Medulla oblongata (tissue), 1 donor: ENCODE measurements around the gene ZNF81.
"Not testable (repeated sequence)": the region's sequence is repeated elsewhere in the genome, so short reads cannot be mapped to it uniquely, and the experiment has no call there.

Experiments used
- DNase-seq: peaks from one replicate; pipeline ENCODE4 v3.0.0-alpha.2; 2015; ENCODE audit errors: extremely low spot score

The ZNF81 gene

DNA sequence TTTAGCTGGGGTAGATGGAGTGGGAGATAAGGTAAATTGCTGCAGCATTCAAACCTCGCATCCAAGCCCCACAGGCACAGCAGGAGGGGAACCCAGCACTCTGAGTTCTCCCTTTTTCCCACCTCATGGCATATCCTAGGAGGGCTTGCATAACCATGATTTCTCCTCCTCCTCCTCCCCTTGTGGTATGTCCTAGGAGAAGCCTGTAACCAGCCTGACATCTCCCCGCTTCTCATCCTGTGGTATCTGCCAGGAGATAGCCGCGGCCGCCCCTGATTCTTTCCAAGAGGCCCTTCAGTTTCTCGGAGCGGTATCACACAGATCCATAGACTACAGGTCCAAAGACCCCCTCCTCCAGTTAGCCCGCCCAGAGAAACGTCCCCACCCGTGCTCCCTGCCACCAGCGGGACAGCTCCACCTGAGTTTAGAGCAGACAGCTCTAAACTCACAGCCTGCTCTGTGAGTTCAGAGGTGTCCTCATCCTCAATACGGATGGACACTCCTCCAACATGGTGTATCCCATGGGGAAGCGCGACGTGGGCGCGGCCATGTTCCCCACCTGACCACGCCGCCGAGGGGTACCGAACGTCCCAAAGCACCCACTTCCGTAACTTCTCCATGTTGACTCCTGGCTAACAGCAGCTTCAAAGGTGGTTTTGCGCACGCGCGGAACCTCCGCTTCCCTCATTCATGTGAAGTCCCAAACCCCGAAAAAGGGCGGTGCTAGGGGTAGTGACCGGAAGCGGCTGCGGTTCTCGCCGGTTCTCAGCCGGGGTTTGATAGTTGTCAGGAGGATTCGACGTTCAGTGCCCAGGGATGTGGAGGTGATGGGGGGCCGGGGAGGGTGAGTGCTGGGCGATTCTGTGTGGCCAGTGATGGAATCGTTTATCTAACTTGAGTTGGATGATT is at the start of gene ZNF81:
ZNF81 (plus strand) TSS at position 739 of the 909 bp plus-strand sequence. CDS start 9,366 bp downstream, outside the sequence.
- peak; percentile 96 for DNase-seq

DNA sequence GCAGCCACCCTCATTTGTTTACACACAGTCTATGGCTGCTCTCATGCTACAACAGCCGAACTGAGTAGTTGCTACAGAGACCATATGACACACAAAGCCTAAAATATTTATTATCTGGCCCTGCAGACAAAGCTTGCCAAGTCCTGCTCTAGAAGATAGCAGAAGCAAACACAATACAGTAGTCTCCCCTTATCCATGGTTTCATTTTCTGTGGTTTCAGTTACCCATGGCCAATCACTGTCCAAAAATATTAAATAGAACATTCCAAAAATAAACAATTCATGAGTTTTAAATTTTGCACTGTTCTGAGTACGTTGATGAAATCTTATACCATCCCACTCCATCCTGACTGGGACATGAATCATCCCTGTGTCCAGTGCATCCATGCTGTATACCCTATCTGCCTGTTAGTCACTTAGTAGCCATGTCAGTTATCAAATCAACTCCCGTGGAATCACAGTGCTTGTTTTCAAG is 40.2 kb upstream of the ZNF81 start:
- no peak for DNase-seq

DNA sequence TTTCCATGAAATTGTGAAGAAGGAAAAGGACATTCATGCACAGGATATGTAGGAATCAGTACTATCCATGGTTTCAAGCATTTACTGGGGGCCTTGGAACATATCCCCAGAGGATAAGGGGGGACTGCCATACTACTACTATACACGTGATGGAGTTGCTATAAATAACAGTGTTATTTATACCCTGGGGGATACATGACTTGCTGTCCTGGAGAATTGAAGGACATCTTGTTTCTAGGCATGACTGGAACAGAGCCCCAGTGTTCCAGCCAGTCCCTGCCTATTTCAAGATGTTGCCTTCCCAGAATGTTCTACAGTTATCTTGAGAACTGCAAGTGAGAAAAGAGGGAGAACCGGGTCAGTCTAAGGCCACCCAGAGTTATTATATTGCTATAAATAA is 39.6 kb upstream of the ZNF81 start:
- no peak for DNase-seq

DNA sequence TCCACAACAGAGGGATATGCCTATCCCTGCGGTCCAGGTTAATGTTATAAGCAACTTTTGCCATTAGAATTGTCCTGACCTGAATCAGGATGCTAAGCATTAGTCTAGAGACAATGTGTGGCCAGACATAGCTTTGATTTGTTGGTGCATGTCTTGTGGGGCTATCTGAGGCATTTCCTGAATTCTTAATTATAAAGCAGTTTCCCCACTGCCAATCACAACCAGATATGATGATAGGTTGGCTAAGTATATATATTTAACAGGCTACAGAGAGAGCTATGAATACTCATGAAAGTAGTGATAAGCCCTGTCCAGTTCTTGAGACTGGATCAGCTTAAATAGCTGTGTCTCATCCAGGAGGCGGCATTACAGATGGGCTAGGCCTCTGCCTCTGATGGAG is 37.8 kb upstream of the ZNF81 start:
- no peak for DNase-seq

DNA sequence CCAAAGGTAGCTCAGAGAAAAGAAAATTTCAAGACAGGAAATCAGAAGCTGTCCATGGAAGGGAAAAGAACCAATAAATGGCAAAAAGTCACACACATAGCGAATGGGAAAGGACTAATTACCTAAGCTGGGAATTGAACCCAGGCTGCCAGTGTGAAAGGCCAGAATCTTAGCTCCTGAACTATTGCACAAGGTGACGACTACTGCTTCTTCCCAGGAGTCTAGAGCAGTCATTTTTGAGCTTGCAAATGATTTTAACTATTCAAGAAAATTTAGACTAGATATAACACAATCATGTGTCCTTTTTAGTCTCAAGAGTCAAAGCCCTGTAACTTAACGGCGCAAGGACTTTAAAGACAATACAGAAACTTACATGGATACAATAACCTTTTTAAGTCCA is 34.1 kb upstream of the ZNF81 start:
- DNase-seq = peak; percentile 17

DNA sequence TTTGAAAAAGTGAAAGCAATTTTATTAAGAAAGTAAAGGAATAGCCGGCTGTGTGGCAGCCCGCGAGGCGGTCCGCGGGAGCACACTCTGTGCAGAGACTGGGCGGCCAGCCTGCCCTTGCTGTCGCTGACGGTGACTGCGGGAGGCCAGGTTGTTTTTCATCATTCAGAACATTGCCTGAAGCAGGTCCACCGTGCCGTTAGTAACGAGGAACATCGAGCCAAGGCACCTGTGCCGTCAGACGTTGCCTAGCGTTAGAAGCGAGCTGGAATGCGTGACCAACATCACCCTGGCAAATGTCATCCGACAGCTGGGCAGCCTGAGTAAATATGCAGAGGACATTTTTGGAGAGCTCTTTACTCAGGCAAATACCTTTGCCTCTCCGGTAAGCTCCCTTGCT is 33.6 kb upstream of the ZNF81 start:
- not testable (repeated sequence) for DNase-seq

DNA sequence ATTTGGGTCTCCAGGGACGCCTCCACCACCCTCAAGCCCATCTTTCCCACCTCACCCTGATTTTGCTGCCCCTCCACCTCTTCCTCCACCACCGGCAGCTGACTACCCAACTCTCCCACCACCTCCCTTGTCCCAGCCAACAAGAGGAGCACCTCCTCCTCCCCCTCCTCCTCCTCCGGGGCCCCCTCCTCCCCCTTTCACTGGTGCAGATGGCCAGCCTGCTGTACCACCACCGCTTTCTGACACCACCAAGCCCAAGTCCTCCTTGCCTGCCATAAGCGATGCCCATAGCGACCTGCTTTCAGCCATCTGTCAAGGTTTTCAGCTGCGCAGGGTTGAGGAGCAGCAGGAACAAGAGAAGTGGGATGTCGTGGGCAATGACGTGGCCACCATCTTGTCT is 32.4 kb upstream of the ZNF81 start:
- DNase-seq = no peak

DNA sequence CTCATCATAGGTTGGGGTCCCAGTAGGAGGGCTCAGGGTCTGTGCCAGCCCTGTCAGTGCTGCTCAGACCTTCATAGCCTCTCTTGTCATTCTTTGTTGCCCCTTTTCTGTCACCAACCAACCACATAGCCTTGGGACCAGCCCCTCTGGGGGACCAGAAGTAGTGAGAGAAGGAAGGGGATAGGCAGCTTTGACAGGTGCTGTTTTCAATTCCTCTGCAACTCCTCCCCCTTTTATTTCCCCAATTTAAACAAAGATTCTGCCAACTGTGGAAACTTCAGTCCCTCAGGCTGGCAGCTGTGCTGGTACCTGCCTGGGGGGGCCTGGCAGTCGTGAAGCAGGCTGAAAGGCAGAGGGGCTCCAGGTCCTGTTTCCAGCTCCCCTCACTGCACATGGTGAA is 30.9 kb upstream of the ZNF81 start:
- DNase-seq = not testable (repeated sequence)

DNA sequence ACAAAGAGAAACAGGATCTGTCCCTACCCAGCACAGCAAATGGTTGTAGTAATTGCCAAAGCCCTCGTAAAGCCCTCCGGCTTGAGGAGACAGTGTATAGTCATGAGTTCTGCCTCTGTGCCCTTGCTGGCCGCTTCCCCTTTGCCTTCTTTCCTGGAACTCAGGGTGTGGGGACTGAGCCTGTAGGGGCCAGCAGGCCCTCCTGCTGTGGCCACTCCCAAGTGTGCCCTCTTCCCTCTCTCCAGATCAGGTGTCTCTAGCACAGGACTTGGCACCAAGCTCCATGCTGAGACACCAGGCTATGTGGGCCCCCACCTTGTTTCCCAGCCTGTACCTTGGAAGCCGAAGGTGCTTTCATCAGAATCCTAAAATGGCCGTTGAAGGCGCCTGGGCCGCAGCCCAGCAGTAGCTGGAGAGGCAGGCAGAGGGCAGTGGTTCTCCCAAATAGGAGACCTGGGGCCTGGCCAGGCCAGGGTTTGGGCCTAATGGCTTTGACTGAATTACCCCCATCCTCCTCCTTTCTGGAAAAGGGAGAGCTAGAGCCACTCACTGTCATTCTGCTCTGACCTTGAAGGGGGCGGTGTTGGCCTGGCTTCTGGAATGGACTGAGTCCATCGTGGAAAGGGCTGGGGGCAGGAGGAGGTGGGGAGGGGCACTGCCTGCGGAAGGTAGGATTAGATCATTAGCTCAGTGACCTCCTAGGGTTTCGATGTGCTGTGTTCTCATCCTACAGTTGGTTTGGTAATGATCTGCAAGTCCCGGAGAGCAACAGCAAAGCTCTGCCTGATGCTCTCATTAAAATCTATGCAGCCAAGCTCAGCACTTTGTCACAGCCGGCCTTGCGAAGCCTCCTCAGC is 30.1 kb upstream of the ZNF81 start:
- DNase-seq = not testable (repeated sequence)

DNA sequence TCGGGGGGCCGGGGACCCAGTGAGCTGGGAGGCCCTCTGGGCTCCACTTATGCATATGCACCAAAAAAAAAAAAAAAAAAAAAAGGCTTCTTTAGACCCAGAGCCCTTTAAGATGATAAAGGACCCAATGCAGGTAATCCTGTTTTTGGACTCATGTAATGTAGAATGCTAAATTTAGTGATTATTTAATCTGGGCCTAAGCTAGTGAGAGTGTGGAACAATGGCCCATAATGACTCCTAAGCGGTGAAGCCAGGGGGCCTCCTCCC is 29.5 kb upstream of the ZNF81 start:
- DNase-seq = not testable (repeated sequence)

DNA sequence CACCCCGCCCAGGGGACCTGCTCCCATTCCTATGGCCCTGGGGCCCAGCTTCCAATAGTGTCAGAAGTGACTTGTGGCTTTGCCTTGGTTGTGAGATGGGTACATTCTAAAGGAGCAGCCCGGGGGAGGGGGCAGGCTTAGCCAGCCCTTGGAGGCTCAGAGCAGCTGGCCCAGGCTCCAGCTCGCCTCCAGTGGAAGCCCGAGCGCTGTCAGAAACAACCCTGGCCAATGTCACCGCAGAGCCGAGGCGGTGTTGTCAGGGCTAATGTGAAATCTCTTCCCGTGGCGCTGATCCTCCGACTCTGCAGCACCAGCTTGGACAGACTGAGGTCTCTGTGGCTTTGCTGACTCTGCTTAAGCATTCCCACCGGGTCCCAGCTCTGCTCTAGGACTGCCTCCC is 29.2 kb upstream of the ZNF81 start:
- DNase-seq = no peak

DNA sequence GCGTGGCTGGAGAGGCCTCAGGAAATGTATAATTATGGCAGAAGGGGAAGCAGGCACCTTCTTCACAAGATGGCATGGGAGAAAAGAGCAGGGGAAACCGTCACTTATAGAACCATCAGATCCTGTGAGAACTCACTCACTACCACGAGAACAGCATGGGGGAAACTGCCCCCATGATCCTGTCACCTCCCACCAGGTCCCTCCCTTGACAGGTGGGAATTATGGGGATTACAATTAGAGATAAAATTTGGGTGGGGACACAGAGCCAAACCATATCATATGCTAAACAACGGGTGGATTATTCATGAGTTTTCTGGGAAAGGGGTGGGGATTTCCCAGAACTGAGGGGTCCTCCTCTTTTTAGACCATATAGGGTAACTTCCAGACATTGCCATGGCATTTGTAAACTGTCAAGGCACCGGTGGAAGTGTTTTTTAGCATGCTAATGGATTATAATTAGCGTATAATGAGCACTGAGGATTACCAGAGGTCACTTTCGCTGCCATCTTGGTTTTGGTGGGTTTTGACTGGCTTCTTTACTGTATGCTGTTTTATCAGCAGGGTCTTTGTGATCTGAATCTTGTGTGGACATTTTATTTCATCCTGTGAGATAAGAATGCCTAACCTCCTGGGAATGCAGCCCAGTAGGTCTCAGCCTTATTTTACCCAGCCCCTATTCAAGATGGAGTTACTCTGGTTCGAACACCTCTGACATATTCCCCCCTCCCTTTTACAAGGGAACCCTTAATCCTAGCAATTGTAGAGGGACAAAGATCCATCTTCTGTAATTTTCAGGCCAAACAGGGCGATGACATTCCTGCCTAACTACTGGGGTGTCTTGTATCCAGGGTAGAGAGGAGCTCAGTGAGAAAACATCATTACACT is 27.6 kb upstream of the ZNF81 start:
- no peak for DNase-seq

DNA sequence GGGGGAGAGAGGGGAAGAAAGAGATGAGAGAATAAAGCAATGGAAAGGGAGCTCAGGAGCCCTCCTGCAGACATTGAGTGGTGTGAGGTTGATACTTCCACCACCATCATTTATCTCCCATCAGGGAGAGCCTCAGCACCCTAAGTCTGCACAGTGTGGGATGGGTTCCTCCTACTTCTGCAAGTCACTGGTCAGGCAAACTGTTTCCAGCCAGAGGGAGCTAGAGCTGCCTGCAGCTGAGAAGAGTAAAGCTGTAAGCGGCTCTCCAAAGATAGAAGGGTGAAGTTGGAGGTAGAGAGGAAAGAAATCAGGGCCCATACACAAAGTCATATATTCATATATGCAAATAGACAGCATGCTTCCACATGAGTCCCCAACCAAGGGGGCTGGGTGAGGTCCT is 21.9 kb upstream of the ZNF81 start:
- no peak for DNase-seq

DNA sequence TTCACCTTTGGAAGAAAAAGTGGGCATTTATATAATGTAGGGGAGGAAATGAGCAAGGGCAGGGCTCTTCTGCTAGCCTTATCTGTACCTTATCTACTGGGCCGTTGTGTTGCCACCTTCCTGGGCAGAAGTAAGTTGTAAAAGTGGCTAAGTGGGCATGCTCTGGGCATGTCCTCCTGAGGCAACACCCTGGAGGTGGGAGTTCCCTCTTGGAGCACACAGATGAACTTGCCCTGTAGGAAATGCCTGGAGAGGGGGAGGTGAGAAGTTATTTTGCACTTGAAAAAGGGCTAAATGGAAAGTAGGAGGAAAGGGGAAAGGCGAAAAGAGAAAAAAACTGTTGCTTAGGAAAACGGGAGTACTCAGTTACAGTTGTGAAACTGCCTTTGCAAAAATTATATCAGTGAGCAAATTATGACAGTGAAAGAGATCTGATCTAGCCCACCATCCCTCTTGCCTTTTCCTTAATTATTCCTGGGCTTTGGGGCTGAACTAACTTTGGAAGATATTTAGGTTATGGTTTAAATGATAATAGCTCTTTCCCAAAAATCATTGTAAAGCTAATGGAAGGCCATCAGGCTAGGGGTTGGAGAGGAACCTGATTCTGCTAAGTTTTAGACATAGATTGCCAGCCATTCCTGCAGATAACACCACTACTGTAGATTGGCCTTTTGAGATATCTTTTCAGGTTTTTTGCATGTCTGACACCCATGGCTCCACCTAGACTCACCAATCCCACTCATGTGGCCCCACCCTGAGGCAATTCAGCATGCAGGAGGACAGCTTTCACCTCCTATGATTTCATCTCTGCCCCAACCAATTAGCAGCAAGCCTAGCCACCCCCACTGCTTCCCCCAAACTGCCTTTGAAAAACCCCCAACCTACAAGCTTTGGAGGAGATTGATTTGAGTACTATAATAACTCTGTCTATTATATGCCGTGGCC is 20.5 kb upstream of the ZNF81 start:
- DNase-seq = no peak

DNA sequence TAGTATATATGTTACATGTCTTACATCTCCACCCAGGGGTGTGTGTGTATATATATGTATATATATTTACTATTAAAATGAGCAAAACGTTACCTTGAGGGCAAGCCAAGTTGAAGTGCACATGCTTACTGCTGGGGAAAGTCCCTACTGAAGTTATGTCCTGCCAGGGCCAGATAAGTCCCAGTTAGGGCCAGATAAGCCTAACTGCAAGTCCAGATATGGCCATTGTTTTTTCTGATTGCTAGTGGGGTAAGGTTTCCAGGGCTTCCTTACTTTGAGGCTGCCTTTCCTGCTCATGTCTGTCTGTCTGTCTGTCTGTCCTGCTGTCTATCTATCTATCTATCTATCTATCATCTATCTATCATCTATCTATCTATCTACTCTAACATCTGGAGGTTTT is 19.3 kb upstream of the ZNF81 start:
- no peak for DNase-seq

DNA sequence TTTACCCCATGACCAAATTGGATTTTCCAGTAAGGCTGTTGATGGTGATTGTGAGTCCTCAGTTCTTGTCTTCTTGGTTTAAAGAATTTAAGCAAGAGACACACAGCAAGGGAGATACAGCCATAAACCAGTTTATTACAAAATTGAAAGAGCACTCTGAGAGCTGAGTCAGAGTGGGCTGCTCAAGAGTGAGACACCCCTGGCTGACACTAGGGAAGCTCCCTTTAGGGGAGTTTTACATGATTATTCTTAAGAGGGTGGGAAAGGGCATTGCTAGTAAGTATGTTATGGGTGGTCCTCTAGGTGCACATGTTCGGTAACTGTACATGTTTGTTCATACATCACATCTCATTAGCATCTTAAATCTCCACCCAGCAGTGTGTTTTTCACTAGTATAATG is 18.8 kb upstream of the ZNF81 start:
- no peak for DNase-seq

DNA sequence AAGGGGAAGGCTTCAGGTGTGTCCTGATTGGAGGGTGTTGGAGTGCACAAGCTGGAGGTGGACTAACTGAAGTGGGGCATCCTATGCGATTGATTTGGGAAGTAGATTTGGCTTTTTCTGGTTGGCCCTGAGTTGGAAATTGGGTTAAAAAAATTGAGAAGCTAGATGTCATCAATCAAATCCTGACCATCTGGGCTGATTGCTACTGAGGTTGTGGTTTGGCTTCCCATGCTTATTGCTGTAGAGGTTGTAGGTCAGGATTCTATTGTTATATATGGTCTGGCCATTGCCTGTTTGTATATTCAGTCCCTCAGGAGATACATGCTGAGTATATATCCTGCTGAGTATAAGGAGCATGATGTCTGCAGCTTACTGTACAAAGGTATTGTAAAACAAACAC is 7.7 kb upstream of the ZNF81 start:
- no peak for DNase-seq

DNA sequence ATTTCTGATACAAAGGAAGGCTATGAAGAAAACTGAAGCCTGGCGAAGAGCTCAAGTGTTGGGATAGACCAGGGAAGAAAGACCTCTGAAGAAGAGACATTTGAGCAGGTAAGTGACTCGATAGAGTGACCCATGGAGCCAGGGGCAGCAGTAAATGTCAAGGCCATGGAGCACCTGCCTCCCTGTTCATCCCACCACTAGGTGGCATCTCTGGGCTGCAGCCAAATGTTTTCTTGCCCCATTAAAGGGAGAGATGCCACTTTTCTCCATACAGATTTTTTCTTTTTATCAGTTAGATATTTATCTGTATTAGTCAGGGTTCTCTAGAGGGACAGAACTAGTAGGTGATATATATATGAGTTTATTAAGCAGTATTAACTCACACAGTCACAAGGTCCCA is 4.9 kb upstream of the ZNF81 start:
- DNase-seq = peak; percentile 34

DNA sequence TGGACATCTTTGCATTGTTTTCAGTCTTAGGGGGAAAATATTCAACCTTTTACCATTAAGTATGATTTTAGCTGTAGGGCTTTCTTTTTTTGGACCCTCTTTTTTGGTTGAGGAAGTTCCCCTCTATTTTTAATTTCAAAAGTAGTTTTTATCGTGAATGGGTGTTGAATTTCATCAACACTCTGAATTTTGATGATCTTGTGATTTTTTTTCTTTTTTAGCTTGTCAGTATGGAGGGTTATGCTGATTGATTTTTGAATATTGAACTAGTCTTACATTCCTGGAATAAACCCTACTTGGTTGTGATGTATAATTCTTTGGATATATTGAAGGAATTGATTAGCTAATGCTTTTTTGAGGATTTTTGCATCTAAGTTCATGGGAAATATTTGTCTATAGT is 1.7 kb downstream of the ZNF81 start:
- no peak for DNase-seq

DNA sequence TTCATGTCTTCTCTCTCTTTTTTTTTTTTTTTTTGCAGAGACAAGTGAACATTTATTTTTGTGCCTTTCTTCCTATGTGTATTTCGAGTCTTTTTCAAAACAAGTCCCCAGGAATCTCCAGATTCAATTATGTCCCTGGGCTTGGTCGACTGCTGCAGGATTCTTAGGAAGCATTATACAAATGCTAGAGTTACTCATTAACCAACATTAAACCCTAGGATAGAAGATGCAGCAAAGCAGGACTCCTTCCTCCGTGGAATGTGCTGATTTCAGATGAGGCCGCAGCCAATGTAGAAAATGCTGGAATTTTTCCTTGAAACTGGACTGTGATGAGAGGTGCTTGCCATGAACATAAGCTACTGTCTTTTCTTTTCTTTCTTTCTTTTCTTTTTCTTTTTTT is 3.4 kb downstream of the ZNF81 start:
- no peak for DNase-seq

DNA sequence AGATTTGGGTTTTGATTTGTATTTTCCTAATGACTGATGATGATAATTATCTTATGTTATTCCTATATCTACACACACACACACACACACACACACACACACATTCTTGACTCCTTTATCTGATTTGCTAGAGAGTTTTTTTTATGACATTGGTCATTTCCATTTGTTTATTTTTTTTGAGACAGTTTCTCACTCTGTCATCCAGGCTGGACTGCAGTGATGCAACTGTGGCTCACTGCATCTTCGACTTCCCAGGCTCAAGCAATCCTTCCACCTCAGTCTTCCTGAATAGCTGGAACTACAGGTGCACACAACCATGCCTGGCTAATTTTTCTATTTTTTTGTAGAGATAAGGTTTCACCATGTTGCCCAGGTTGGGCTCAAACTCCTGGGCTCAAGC is 6.7 kb downstream of the ZNF81 start:
- no peak for DNase-seq
